Measurements from ENCODE around the gene KRT40.
A peak's percentile ranks its signal among the peaks of the same experiment; 100 is the strongest.

KRT40 gene

GRCh38 chr17:40956401-40957254 is 27.5 kb downstream of the KRT40 start:
- Histone ChIP-seq H3K4me3 (no peak overlapping the region), H3K9me3 (no peaks in the 10 kb centered on the region), H3K4me1 (no peaks in the 10 kb centered on the region; the same call in 1 of the 2 replicates), H3K27me3 (ENCODE audit: low read depth) (no peaks in the 10 kb centered on the region), H3K36me3 (replicated peaks) (no peaks in the 10 kb centered on the region)
- in situ Hi-C loops (cut with MboI; ENCODE audit: low sequenced_read_pairs) = no loop called here
- DNase-seq (ENCODE audit: low spot score in 2 of 2) = no peak

DNA sequence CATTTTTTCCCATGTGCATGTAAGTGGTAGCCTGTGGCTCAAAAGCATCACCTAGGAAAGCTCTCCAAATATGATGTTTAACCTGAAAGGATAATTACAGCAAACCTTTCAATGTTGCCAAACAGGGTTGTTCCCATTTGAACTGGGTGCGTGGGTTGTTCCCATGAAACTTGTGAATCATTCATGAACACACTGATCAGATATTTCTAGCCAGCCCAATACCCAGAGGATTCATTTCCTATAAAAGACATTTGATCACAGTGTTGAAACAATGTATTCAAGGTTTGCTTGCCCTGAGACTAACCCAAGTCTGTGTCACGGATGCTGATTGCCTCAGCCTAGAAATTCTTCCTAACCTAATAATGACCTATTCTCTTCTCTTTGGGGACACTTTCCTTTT is 30.2 kb downstream of the KRT40 start:
- in situ Hi-C loops (cut with MboI; ENCODE audit: low sequenced_read_pairs) = no loop called here
- no peak for DNase-seq (ENCODE audit: low spot score in 2 of 2)
- Histone ChIP-seq H3K36me3 (replicated peaks) (no peaks in the 10 kb centered on the region), H3K4me3 (no peak overlapping the region), H3K9me3 (no peaks in the 10 kb centered on the region), H3K27me3 (ENCODE audit: low read depth) (no peaks in the 10 kb centered on the region), H3K4me1 (peaks cover 10% of the 10 kb centered on the region)

DNA sequence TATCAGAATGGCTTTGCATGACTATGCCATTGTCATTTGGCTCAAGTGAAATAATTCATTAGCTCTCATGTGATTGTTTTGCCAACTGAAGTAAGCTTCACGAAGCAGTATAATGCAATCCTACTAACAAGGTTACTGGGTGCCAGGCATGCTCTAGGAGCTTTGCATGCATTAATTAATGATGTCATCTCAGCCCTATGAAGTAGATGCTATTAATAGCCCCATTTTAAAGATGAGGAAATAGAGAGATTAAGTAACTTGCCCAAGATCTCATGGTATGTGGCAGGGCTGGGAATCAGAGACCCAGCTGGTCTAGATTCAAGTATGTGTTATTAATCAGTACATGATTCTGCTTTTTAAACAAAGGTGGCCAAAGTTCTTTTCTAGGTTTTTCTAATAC is 31.5 kb downstream of the KRT40 start:
- Histone ChIP-seq H3K27me3 (ENCODE audit: low read depth) (no peaks in the 10 kb centered on the region), H3K36me3 (replicated peaks) (no peaks in the 10 kb centered on the region), H3K9me3 (no peaks in the 10 kb centered on the region), H3K4me3 (no peak overlapping the region), H3K4me1 (peaks cover 10% of the 10 kb centered on the region)
- in situ Hi-C loops (cut with MboI; ENCODE audit: low sequenced_read_pairs) = no loop called here
- no peak for DNase-seq (ENCODE audit: low spot score in 2 of 2)

- Histone ChIP-seq H3K36me3 (replicated peaks) (no peaks in the 10 kb centered on the region), H3K9me3 (no peaks in the 10 kb centered on the region), H3K4me1 (peaks cover 10% of the 10 kb centered on the region), H3K4me3 (no peak overlapping the region), H3K27me3 (ENCODE audit: low read depth) (no peaks in the 10 kb centered on the region)
- DNase-seq (ENCODE audit: low spot score in 2 of 2) = no peak
- in situ Hi-C loops (cut with MboI; ENCODE audit: low sequenced_read_pairs) = no loop called here
These were observed 32.0 kb downstream of the KRT40 start for GRCh38 chr17:40952154-40952553.

GRCh38 chr17:40951011-40951622 is 33.0 kb downstream of the KRT40 start:
- DNase-seq (ENCODE audit: low spot score in 2 of 2) = no peak
- Histone ChIP-seq H3K4me3 (no peak overlapping the region), H3K27me3 (ENCODE audit: low read depth) (no peaks in the 10 kb centered on the region), H3K4me1 (peaks cover 10% of the 10 kb centered on the region), H3K36me3 (replicated peaks) (no peaks in the 10 kb centered on the region), H3K9me3 (no peaks in the 10 kb centered on the region)
- in situ Hi-C loops (cut with MboI; ENCODE audit: low sequenced_read_pairs) = no loop called here

DNA sequence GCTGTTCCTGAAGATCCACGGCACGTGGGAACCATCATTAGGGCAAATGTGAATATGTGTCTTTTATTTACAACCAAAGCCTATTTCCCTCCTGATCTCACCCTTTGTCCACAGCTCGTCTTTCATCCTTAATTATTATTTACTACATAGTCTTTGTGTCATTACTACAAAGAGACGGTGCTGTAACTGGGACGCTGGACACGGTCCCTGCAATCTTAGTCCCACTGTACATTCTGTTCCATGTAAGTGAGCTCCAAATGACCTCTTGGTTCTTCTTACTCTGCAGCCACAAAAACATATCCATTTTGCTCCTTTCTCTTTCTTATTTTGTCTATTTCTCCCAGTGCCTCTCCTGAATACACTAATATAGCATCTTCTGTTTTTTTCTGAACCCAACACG is 34.0 kb downstream of the KRT40 start:
- Histone ChIP-seq H3K4me3 (no peak overlapping the region), H3K27me3 (ENCODE audit: low read depth) (no peaks in the 10 kb centered on the region)
- in situ Hi-C loops (cut with MboI; ENCODE audit: low sequenced_read_pairs) = no loop called here

DNA sequence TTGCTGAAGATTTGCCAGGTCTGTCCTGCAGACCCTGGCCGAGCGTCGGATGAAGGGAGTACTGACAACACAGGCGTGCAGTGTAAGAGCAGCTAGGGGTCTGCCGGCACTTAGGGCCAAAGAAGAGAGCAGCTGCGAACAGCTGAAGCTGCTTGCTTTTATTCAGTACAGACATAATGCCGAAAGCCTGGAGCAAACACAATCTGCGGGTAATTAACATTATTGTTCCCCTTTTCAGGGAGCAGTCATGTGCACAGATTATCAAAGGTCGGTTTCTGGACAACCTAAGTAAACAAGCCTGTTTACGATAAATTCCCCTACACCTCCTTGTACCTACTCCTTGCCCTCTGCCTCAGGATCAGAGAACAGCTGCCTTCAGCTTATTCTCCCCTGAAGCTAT is 34.7 kb downstream of the KRT40 start:
- H3K9me3 ChIP-seq = no peaks in the 10 kb centered on the region
- DNase-seq (ENCODE audit: low spot score in 2 of 2) = peak; percentile 21 to 38
- H3K27me3 ChIP-seq (ENCODE audit: low read depth) = no peaks in the 10 kb centered on the region
- H3K36me3 ChIP-seq (replicated peaks) = no peaks in the 10 kb centered on the region
- in situ Hi-C loops (cut with MboI; ENCODE audit: low sequenced_read_pairs) = no loop called here
- H3K4me3 ChIP-seq = no peak overlapping the region
- peaks cover 15% of the 10 kb centered on the region for H3K4me1 ChIP-seq

More for the DNA sequence above, 34.0 kb downstream of the KRT40 start:
- peaks cover 12% of the 10 kb centered on the region for H3K4me1 ChIP-seq
- peak in 1 of 2 experiments; percentile 13 for DNase-seq (ENCODE audit: low spot score in 2 of 2)
- no peaks in the 10 kb centered on the region for H3K36me3 ChIP-seq (replicated peaks)
- no peaks in the 10 kb centered on the region for H3K9me3 ChIP-seq

DNA sequence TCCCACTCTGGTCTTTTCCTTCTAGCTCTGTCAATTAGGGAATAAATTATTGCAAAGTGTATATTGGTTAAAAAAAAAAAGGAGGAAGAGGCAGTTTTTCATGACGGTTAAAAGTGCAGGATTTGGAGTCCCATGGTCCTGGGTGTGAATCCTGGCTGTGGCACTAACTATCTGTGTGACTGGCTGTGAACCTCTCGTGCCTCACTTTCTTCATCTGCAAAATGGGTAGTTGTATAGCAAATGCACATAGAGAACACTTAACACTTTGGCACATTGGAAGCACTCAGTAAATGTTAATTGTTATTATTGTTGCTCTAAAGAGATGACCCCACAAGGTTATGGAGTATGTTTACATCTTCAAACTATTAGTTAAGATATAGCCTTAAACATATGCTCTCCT is 36.2 kb downstream of the KRT40 start:
- Histone ChIP-seq H3K4me3 (no peak overlapping the region), H3K27me3 (ENCODE audit: low read depth) (no peaks in the 10 kb centered on the region), H3K9me3 (no peaks in the 10 kb centered on the region), H3K36me3 (replicated peaks) (no peaks in the 10 kb centered on the region), H3K4me1 (peaks cover 15% of the 10 kb centered on the region)
- DNase-seq (ENCODE audit: low spot score in 2 of 2) = no peak
- in situ Hi-C loops (cut with MboI; ENCODE audit: low sequenced_read_pairs) = no loop called here

- Histone ChIP-seq H3K27me3 (ENCODE audit: low read depth) (no peaks in the 10 kb centered on the region), H3K36me3 (replicated peaks) (no peaks in the 10 kb centered on the region), H3K9me3 (no peaks in the 10 kb centered on the region), H3K4me3 (no peak overlapping the region), H3K4me1 (peaks cover 15% of the 10 kb centered on the region)
- peak; percentile 17 to 25 for DNase-seq (ENCODE audit: low spot score in 2 of 2)
- in situ Hi-C loops (cut with MboI; ENCODE audit: low sequenced_read_pairs) = no loop called here
These were observed 38.7 kb downstream of the KRT40 start for GRCh38 chr17:40945414-40945813.

DNA sequence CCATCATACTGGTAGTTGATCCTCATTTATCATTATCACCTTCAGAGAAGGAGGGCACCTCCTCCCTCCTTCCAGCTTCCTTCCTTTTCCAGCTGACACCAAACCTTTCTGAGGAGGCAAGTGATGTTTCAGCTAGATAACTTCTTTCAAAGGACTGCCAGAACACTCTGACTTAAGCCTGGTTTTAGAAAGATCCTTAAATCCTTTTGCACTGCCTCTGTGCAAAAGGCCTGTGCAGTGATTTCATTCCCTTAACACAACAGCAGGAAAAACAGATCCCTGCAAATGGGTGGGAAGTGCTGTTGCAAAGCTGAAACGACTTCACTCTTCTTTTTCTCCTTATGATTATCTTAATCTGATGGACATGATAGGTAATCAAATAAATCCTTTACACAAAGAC is 39.6 kb downstream of the KRT40 start:
- no peaks in the 10 kb centered on the region for H3K27me3 ChIP-seq (ENCODE audit: low read depth)
- no peaks in the 10 kb centered on the region for H3K9me3 ChIP-seq
- H3K4me1 ChIP-seq = peaks cover 10% of the 10 kb centered on the region
- DNase-seq (ENCODE audit: low spot score in 2 of 2) = no peak
- no peaks in the 10 kb centered on the region for H3K36me3 ChIP-seq (replicated peaks)
- in situ Hi-C loops (cut with MboI; ENCODE audit: low sequenced_read_pairs) = no loop called here
- H3K4me3 ChIP-seq = no peak overlapping the region

DNA sequence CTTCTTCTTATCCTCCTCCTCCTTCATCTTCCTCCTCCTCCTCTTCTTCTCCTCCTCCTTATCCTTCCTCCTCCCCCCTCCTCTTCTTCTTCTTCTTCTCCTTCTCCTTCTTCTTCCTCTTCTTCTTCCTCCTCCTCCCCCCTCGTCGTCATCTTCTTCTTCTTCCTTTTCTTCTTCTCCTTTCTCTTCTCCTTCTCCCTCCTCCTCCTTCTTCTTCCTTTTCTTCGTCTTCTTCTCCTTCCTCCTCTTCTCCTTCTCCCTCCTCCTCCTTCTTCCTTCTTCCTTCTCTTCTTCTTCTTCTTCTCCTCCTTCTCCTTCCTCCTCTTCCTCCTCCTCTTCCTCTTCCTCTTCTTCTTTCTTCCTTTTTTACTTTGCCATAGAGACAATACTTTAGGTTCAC is 41.6 kb downstream of the KRT40 start:
- no peak for DNase-seq (ENCODE audit: low spot score in 2 of 2)
- in situ Hi-C loops (cut with MboI; ENCODE audit: low sequenced_read_pairs) = no loop called here
- Histone ChIP-seq H3K9me3 (no peaks in the 10 kb centered on the region), H3K4me1 (peaks cover 13% of the 10 kb centered on the region), H3K36me3 (replicated peaks) (no peaks in the 10 kb centered on the region), H3K27me3 (ENCODE audit: low read depth) (no peaks in the 10 kb centered on the region), H3K4me3 (no peak overlapping the region)

DNA sequence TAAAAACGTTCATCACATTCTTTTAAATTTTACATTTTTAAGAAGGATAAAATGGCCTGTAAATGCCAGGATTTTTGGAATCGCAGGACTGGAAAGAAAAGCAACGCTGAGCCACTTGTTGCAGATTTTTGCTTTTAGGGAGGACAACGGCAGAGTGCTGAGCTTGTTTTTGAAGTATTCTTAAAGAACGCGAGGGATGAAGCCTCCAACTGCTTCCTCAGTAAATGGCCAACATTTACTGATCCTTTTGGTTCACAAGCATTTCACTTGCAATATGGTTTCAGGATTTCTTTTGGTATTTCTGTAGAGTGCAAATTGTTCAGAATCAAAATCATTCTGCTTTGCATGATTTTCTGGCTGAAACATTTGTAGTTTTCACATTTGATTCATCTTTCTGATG is 43.9 kb downstream of the KRT40 start:
- no peaks in the 10 kb centered on the region for H3K9me3 ChIP-seq
- in situ Hi-C loops (cut with MboI; ENCODE audit: low sequenced_read_pairs) = no loop called here
- H3K4me3 ChIP-seq = no peak overlapping the region
- H3K27me3 ChIP-seq (ENCODE audit: low read depth) = no peaks in the 10 kb centered on the region
- no peak for DNase-seq (ENCODE audit: low spot score in 2 of 2)
- H3K36me3 ChIP-seq (replicated peaks) = no peaks in the 10 kb centered on the region
- H3K4me1 ChIP-seq = peaks cover 15% of the 10 kb centered on the region

- Histone ChIP-seq H3K9me3 (no peaks in the 10 kb centered on the region), H3K36me3 (replicated peaks) (no peaks in the 10 kb centered on the region), H3K4me3 (no peak overlapping the region), H3K27me3 (ENCODE audit: low read depth) (no peaks in the 10 kb centered on the region), H3K4me1 (peaks cover 14% of the 10 kb centered on the region)
- in situ Hi-C loops (cut with MboI; ENCODE audit: low sequenced_read_pairs) = no loop called here
- DNase-seq (ENCODE audit: low spot score in 2 of 2) = no peak
These were observed 45.1 kb downstream of the KRT40 start for GRCh38 chr17:40938981-40939380.

GRCh38 chr17:40937384-40937819 is 46.7 kb downstream of the KRT40 start, which contains the start of gene KRT23:
TSS of gene KRT23 (minus strand) at chr17:40937646. CDS start at chr17:40936603, 1,043 bp downstream.
- in situ Hi-C loops (cut with MboI; ENCODE audit: low sequenced_read_pairs) = no loop called here
- H3K4me3 ChIP-seq = no peak within 1 kb of the TSS
- peaks cover 25% of the 10 kb centered on the region for H3K4me1 ChIP-seq
- peak in 1 of 2 experiments; percentile 16 for DNase-seq (ENCODE audit: low spot score in 2 of 2)
- no peaks in the 10 kb centered on the region for H3K36me3 ChIP-seq (replicated peaks)
- no peaks in the 10 kb centered on the region for H3K27me3 ChIP-seq (ENCODE audit: low read depth)
- H3K9me3 ChIP-seq = no peaks in the 10 kb centered on the region

All from HAP-1 (cell line).